Neural cell (in vitro differentiated cells): Measurements from ENCODE around the gene SLC16A13.
A peak's percentile ranks its signal among the peaks of the same experiment; 100 is the strongest.

Experiments used
- CTCF ChIP-seq: fragments of 450-650 bp; IDR thresholded peaks from 2 replicates; pipeline ENCODE4 v1.5.1; 2014; ENCODE audit warnings: antibody characterized with exemption, mild to moderate bottlenecking, moderate library complexity; ENCODE audit not compliant: poor library complexity, severe bottlenecking
- EP300 ChIP-seq: fragments of 450-650 bp; conservative IDR thresholded peaks from 2 replicates; pipeline ENCODE4 v1.6.1; 2014; ENCODE audit warnings: antibody characterized with exemption, mild to moderate bottlenecking, moderate library complexity; ENCODE audit not compliant: poor library complexity, severe bottlenecking
- EZH2 ChIP-seq: fragments of 200-600, 300-800 bp; shearing (Covaris generic), sonication (generic); IDR thresholded peaks from 2 replicates; pipeline ENCODE4 v1.6.1; 2014; ENCODE audit warnings: antibody characterized with exemption, low read length, borderline replicate concordance, mild to moderate bottlenecking; ENCODE audit not compliant: insufficient read depth, poor library complexity, severe bottlenecking
- MXI1 ChIP-seq: fragments of 450-650 bp; conservative IDR thresholded peaks from 2 replicates; pipeline ENCODE4 v1.6.1; 2014; ENCODE audit warnings: antibody characterized with exemption, mild to moderate bottlenecking; ENCODE audit not compliant: poor library complexity, severe bottlenecking
- POLR2AphosphoS5 ChIP-seq: IDR thresholded peaks from 2 replicates; pipeline ENCODE4 v1.6.1; 2012
- SMC3 ChIP-seq: fragments of 450-650 bp; conservative IDR thresholded peaks from 2 replicates; pipeline ENCODE4 v1.6.1; 2014; ENCODE audit warnings: antibody characterized with exemption, mild to moderate bottlenecking, moderate library complexity; ENCODE audit not compliant: poor library complexity
- TAF1 ChIP-seq: IDR thresholded peaks from 2 replicates; pipeline ENCODE4 v1.6.1; 2012; ENCODE audit warnings: low read depth
- TF ChIP-seq, protein P1 (sequence below): IDR thresholded peaks from 2 replicates; pipeline ENCODE4 v1.6.1; 2012; ENCODE audit warnings: borderline replicate concordance

- TF ChIP-seq CTCF (peak; percentile 96), EZH2 (no peak), TAF1 (no peak), POLR2AphosphoS5 (peak; percentile 45), SMC3 (peak; percentile 90), EP300 (peak; percentile 37), MXI1 (no peak)
- TF ChIP-seq, protein P1, sequence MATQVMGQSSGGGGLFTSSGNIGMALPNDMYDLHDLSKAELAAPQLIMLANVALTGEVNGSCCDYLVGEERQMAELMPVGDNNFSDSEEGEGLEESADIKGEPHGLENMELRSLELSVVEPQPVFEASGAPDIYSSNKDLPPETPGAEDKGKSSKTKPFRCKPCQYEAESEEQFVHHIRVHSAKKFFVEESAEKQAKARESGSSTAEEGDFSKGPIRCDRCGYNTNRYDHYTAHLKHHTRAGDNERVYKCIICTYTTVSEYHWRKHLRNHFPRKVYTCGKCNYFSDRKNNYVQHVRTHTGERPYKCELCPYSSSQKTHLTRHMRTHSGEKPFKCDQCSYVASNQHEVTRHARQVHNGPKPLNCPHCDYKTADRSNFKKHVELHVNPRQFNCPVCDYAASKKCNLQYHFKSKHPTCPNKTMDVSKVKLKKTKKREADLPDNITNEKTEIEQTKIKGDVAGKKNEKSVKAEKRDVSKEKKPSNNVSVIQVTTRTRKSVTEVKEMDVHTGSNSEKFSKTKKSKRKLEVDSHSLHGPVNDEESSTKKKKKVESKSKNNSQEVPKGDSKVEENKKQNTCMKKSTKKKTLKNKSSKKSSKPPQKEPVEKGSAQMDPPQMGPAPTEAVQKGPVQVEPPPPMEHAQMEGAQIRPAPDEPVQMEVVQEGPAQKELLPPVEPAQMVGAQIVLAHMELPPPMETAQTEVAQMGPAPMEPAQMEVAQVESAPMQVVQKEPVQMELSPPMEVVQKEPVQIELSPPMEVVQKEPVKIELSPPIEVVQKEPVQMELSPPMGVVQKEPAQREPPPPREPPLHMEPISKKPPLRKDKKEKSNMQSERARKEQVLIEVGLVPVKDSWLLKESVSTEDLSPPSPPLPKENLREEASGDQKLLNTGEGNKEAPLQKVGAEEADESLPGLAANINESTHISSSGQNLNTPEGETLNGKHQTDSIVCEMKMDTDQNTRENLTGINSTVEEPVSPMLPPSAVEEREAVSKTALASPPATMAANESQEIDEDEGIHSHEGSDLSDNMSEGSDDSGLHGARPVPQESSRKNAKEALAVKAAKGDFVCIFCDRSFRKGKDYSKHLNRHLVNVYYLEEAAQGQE, result no peak
These were observed 31.2 kb upstream of the SLC16A13 start for GRCh38 chr17:7004398-7005253.
